Epithelial cell of proximal tubule (primary cell): ENCODE measurements around the gene MBNL1. TPM values are rescaled to one million over a fixed set of nuclear protein-coding genes. Genes with fewer than 3 reads are reported as not detected.

Source experiments
- DNase-seq: peaks from one replicate; pipeline ENCODE4 v3.0.0-alpha.2; 2011; ENCODE audit warnings: low read depth
- H3K4me3 ChIP-seq: 2 replicates; pipeline ENCODE4 v1.5.1; 2011; ENCODE audit warnings: low read depth, mild to moderate bottlenecking, low read length
- total RNA-seq: library from RNA; depleted of rRNA; stranded (reverse); fragments of >200 nt; gene quantifications from 2 replicates; pipeline ENCODE4 v1.2.3, GENCODE V29; 2015
- TF ChIP-seq, protein P1 (sequence below): conservative IDR thresholded peaks from 2 replicates; pipeline ENCODE4 v1.5.1; 2012; ENCODE audit warnings: low read depth, mild to moderate bottlenecking, low read length

Gene MBNL1
- total RNA-seq, 1 donor from 2014 or later, result 75.3 TPM

DNA sequence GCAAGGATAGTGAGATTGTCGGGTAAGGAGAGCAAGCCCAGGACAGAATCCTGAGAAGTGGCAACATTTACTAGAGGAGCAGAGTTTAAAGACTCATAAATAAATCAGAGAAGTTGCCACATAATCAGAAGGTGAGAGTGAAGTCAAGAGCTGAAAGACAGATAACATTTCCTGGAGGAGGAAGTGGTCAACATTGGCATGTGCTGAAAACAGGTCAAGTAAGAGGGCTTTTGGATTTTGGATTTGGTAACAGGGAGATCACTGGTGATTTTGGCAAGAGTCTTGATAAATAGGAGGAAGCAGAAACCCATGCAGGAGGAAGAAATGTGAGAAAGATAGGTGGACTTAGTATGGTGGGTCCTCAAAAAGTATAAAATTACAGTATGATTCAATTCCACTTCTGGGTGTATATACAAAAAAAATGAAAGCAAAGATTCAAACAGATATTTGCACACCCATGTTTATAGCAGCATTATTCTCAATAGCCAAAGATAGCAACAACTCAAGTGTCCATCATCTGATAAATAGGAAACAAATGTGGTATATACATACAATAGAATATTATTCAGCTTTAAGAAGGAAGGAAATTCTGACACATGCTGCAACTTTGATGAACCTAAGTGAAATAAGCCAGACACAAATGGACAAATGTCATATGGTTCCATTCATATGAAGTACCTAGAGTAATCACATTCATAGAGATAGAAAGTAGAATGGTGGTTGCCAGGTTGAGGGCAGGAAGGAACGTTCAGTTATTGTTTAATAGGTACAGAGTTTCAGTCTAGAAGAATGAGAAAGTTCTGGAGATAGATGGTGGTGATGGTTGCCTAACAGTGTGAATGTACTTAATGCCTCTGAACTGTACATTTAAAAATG lies 27.3 kb upstream of the MBNL1 start:
- TF ChIP-seq, protein P1, sequence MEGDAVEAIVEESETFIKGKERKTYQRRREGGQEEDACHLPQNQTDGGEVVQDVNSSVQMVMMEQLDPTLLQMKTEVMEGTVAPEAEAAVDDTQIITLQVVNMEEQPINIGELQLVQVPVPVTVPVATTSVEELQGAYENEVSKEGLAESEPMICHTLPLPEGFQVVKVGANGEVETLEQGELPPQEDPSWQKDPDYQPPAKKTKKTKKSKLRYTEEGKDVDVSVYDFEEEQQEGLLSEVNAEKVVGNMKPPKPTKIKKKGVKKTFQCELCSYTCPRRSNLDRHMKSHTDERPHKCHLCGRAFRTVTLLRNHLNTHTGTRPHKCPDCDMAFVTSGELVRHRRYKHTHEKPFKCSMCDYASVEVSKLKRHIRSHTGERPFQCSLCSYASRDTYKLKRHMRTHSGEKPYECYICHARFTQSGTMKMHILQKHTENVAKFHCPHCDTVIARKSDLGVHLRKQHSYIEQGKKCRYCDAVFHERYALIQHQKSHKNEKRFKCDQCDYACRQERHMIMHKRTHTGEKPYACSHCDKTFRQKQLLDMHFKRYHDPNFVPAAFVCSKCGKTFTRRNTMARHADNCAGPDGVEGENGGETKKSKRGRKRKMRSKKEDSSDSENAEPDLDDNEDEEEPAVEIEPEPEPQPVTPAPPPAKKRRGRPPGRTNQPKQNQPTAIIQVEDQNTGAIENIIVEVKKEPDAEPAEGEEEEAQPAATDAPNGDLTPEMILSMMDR, result no peak
- no peak for DNase-seq
- H3K4me3 ChIP-seq, result no peak overlapping the region

DNA sequence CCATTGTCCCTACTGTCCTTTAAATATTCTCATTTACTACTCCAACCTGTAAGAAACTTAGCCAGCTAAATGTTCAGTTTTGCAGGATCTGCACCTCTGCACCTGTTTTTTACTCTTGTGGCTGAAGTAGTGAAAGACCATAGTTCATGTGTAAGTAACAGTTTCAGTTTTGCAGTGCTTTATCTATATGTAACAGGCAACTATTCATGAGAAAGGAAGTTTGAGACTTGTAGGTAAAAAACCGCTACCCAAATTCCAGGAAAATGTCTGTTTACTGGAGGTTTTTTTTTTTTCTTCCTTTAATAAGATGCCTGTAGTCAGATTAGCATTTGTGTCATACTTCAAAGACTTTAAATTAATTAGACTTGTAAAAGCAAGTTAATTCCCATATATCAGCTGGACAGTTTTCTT lies 25.4 kb upstream of the MBNL1 start:
- TF ChIP-seq, protein P1, result no peak
- DNase-seq, result no peak
- H3K4me3 ChIP-seq, result no peak overlapping the region

DNA sequence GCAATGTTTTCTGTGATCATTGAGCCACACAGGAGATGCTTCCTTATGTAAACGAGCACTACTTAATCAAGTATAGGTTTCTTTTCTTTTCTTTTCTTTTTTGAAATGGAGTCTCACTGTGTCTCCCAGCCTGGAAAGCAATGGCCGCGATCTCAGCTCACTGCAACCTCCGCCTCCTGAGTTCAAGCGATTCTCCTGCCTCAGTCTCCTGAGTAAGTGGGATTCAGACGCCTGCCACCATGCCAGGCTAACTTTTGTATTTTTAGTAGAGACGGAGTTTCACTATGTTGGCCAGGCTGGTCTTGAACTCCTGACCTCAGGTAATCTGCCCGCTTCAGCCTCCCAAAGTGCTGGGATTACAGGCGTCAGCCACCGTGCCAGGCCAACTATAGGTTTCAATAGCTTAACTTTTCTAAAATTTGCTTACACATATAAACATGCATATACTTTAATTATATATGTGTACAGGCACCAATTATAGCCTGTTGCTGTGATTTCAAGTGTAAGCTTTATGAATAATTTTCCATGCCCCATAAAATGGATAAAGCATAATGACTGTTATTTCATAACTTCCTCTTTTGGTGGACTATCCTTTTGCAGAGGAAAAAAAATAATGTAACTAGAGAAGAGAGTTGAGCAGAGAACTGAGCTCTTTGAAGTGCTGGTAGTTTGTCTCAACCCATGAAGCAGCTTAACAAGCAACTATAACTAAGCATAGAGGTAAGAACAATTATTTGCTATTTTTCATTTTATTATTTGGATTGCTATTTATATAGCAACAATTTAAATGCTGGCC lies 24.8 kb upstream of the MBNL1 start:
- DNase-seq, result no peak
- no peak overlapping the region for H3K4me3 ChIP-seq
- TF ChIP-seq, protein P1, result no peak

DNA sequence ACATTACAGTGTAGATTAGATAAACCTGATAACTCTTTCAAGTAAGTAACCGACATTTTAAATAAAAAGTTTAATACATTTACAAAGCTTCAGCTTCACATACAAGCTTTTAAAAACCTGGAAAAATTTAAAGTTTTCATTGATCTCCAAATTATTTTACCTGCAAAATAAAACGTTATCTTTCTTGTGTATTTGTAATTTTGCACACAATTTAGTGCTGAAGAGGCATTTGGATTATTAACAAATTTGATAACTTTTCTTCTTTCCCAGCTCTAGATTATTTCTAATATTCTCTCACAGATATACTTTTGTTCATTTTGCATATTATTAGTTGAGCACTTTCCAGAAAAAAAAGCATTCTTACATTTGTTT lies 24.2 kb upstream of the MBNL1 start:
- H3K4me3 ChIP-seq, result no peak overlapping the region
- TF ChIP-seq, protein P1, result no peak
- DNase-seq, result no peak

DNA sequence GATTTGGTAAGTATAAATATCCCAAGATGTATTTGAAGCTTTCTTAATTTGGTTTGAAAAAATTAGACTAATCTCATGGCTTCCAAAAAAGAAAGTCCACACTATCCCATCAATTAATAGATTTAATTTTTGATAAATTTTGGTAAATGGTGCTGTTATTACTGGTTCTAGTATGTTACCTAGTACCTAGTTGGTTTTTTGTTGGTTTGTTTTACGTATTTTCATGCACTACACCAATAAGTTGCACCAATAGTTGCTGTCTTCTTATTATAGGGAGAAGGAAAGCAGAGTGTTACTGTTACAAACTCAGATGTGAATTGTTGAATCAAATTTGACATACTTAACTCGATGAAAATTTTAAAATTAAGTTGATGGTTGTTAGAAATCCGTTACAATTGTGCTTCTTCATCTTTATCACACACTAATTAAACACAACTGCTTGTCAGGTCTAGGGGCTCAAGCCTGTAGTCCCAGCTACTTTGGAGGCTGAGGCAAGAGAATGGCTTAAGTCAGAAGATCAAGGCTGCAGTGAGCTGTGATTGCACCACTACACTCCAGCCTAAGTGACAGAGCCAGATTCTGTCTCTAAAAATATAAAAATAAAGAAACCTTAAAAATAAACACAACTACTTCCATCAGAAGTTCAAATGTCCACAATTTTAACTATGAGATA lies 23.1 kb upstream of the MBNL1 start:
- TF ChIP-seq, protein P1, result no peak
- DNase-seq, result no peak
- H3K4me3 ChIP-seq, result no peak overlapping the region

DNA sequence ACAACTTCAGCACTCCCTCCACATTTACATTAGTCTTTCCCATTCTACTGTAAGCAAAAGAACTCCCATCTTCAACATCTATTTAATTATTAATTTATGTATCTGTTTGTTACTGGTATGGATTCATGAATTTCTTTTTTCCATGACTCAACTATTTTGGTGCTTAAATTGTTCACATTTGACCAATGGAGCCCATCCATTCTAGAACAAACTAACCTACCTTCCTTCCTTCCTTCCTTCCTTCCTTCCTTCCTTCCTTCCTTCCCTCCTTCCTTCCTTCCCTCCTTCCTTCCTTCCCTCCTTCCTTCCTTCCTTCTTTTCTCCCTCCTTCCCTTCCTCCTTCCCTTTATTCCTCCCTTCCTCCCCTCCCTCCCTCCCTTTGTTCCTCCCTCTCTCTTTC lies 16.8 kb upstream of the MBNL1 start:
- DNase-seq, result no peak
- H3K4me3 ChIP-seq, result no peak overlapping the region
- TF ChIP-seq, protein P1, result no peak
